Measurements from ENCODE around the gene HPCAL1. TPM values are rescaled to one million over a fixed set of nuclear protein-coding genes. Genes with fewer than 3 reads are reported as not detected.

The HPCAL1 gene
- total RNA-seq, 2 experiments from 2014 or later = 100 to 105 TPM

DNA sequence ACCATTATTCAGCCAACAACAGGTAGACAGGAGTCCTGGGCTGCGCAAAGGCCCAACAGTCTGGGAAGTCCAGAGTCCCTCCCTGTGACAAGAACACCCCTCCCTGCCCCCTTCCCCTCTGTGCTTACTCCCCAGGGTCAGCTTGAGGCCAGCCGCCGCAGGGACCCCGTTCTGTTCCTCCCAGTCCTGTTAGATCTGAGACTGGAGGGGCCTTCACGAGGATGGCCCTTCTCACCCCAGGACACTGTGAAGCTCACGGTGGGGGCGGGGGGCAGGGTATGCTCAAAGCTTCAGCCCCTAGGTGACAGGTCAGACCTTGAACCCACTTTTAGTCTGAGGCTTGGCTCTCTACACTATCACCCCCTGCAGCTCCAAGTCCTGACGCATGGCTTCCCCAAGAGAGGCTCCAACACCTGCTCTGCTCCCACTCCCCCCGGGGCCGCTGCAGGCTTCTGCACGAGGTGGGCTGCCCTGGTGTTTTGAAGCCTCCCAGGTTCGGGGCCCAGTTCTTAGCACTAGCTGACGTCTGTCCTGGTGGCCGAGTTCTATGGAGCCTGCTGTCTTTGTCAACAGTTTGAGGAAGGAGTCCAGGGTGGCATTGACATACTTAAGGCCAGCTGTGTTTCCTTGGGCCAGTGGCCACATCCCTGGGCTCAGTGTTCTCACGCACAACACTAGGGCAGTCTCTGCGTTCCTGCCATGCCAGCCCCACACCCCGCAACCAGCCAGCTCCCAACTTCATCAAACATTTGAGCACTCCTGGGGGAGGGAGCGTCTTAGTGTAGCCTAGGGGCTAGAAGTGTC, 37.2 kb upstream of the HPCAL1 start:
- Mint-ChIP-seq H3K9me3 (no peaks in the 10 kb centered on the region), H3K36me3 (no peaks in the 10 kb centered on the region), H3K4me3 (no peak overlapping the region), H3K4me1 (peaks cover under 1% of the 10 kb centered on the region), H3K27me3 (no peaks in the 10 kb centered on the region), H3K27ac (no peak overlapping the region)
- no peak for DNase-seq

DNA sequence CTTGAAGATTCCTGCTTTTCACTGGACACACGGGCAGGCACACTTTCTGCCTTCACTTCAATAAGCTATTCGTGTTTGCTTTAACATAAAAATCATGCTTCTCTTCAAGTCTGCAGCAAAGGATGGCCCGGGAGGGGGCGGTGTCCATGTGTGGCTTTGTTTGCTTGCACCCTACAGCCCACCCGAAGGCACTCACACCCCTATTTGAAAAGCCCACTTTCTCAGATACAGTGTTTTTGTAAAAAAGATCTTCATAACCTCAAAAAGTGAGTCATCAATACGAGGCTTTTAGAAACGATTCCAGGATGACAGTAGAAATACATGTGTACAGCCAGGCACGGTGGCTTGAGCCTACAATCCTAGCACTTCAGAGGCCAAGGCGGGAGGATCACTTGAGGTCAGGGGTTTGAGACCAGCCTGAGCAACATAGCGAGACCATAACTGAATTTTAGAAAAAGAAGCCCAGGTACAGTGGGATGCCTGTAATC, 36.5 kb upstream of the HPCAL1 start:
- Mint-ChIP-seq H3K4me3 (no peak overlapping the region), H3K36me3 (no peaks in the 10 kb centered on the region)

DNA sequence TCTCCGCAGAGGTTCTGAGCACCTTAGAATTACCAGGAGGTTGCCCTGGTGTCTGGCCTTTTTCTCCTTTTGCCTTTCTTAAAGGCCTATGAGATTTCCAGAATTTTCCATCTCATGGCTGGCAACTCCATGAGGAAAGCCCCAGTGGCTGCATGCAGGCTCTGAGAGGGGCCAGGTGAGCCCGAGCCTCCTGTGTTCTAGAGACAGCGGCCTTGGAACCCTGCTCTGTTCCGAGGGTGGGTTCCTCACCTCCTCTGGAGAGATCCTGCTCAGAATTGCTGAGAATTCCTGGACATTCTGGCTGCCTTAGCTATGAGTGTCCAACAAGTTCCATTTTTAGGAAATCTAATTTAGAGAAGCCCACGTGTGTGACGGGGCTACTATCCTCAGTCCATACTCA, 35.7 kb upstream of the HPCAL1 start:
- no peaks in the 10 kb centered on the region for H3K9me3 Mint-ChIP-seq
- H3K4me1 Mint-ChIP-seq = peaks cover 4% of the 10 kb centered on the region
- DNase-seq = no peak
- H3K36me3 Mint-ChIP-seq = no peaks in the 10 kb centered on the region
- no peak overlapping the region for H3K4me3 Mint-ChIP-seq
- H3K27me3 Mint-ChIP-seq = no peaks in the 10 kb centered on the region
- H3K27ac Mint-ChIP-seq = no peak overlapping the region

More for the DNA sequence above, 36.5 kb upstream of the HPCAL1 start:
- Mint-ChIP-seq H3K27me3 (no peaks in the 10 kb centered on the region), H3K4me1 (peaks cover 4% of the 10 kb centered on the region), H3K9me3 (no peaks in the 10 kb centered on the region), H3K27ac (no peak overlapping the region)
- no peak for DNase-seq

DNA sequence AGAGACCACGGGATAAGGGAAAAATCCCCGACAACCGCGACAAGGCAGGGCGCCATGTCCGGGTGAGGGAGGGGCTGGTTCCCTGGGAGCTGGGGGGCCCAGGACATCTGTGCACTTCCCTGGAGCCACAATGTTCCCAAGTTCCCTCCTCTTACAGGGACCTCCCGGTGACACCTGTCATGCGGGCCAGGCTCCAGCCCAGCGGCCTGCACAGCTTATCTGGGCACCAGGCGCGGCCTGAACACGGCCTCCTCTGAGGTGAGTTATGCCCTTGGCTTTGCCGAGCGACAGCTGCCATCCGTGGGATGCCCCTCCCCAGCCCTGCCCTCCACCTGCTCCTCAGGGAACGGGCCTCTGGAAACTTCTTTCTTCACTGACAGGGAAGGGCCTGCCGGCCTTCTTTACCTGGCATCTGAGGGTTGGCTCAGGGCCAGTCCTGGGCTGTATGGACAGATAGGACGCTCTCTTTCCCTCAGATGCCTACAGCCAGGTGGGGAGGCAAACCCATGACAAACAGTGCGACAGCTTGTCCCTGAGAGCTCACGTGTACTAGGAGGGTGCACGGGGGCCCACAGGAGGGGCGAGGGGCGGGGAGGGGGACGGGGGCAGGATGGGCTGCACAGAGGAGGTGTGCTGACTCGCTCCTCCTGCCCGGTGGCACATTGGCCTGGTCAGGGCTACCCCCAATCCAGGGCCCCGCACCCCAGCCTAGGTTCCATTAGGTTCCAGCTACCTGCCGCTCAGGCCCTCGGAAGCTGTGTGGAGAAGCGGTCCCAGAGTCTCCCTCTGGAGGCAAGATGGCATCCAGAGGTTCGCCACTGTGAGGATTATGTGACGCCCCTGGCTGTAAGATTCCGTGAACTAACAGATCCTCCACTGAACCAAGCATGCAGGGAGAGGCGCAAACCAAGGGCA, 34.9 kb upstream of the HPCAL1 start:
- Mint-ChIP-seq H3K9me3 (no peaks in the 10 kb centered on the region), H3K36me3 (no peaks in the 10 kb centered on the region), H3K4me3 (no peak overlapping the region), H3K4me1 (peaks cover 4% of the 10 kb centered on the region), H3K27me3 (no peaks in the 10 kb centered on the region), H3K27ac (no peak overlapping the region)
- DNase-seq = no peak

DNA sequence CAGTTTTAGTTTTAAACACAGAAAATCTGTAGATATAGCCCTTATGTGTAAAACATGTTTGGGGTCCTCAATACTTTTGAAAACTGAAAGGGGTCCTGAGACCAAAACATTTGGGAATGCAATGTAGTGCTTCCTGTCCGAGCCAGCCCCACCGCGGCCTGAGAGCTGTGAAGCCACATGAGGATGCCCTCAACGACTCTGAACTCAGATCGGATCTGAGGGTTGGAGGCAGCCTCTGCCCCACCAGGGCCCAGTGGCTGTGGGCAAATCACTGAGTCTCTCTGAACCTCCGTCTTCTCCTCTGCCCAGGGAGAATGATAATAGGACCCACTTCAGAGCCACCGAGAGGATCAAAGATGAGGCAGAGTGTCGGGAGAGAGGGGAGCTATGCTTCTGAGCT, 33.4 kb upstream of the HPCAL1 start:
- peaks cover 4% of the 10 kb centered on the region for H3K4me1 Mint-ChIP-seq
- no peaks in the 10 kb centered on the region for H3K9me3 Mint-ChIP-seq
- no peaks in the 10 kb centered on the region for H3K27me3 Mint-ChIP-seq
- no peaks in the 10 kb centered on the region for H3K36me3 Mint-ChIP-seq
- no peak overlapping the region for H3K4me3 Mint-ChIP-seq
- no peak for DNase-seq
- H3K27ac Mint-ChIP-seq = no peak overlapping the region

DNA sequence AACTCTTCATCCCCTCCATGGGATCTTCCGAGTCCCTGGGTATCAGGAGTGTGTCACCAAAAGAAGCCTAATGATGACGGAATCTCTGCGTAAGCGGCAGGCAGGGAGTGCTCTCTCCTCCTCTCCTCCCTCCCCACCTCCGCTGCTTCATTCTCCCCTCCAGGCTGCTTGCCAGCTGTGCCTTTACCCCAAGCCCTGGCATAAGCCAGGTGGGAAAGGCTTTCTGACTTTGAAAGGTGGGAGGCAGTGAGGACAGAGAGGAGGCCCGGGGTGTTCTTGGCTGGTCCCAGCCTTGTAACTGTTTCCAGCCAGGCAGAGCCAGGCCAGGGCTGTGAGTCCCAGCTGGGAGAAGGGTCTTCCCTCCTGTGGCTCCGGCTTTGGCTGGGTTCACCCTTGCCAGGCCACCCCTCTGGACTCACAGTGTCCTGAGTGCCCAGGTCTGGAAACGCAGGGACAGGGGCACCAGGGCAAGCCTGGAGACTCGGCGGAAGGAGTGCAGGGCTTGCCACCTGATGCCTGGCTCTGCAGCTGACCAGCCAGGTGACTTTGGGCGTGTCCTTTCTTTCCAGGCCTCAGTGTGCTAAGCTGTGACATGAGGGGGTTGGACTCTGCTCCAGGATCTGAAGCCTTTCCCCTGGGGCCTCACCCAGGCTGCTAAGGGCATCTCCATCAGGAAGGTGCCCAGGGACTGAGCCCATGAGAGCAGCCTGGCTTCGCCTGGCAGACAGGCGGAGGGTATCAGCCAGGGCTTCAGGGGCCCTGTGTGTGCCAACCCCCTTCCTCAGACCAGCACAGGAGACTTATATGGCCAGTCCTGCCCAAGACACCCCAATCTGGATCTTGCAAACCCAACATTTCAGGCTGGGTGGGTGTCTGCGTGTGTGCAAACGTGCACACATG, 32.7 kb upstream of the HPCAL1 start:
- Mint-ChIP-seq H3K27ac (no peak overlapping the region), H3K9me3 (no peaks in the 10 kb centered on the region), H3K4me3 (no peak overlapping the region), H3K36me3 (no peaks in the 10 kb centered on the region), H3K4me1 (peaks cover 4% of the 10 kb centered on the region), H3K27me3 (no peaks in the 10 kb centered on the region)
- no peak for DNase-seq

DNA sequence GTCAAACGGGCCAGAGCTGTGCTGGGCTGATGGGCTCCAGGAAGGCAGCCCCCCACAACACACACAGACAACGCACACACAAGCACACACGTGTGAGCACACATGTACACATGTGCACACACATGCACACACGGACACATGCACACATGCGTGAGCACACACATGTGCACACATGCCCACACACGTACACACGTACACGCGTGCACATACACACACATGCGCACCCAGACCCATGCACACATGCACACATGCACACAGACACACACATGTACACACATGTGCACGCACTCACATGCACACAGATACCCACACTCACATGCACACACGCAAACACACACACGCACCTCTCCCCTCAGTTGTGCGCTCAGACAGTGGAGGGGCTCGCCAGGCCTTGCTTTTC, 31.2 kb upstream of the HPCAL1 start:
- H3K4me1 Mint-ChIP-seq = peaks cover 4% of the 10 kb centered on the region
- DNase-seq = no peak
- H3K27me3 Mint-ChIP-seq = no peaks in the 10 kb centered on the region
- H3K36me3 Mint-ChIP-seq = no peaks in the 10 kb centered on the region
- no peaks in the 10 kb centered on the region for H3K9me3 Mint-ChIP-seq
- no peak overlapping the region for H3K4me3 Mint-ChIP-seq
- no peak overlapping the region for H3K27ac Mint-ChIP-seq

DNA sequence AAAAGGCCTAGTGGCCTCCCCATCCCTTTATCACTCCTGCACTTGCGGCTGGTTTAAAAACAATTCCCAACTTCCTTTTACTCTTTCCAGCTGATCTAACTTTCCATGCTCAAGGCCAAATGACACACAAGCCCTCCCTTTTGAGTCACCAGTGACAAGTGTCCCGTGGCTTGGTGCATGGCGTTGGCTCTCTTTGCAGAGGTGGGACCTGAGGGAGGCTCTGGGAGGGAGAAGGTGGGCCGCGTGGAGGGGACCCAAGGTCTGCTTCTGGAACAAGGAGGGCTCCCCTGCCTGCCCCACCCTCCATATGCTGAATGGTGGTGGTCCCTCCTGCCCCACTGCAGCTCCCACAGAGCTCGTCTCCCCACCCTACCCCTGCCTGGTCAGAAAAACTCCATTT, 30.8 kb upstream of the HPCAL1 start:
- H3K27me3 Mint-ChIP-seq = no peaks in the 10 kb centered on the region
- peaks cover 4% of the 10 kb centered on the region for H3K4me1 Mint-ChIP-seq
- no peaks in the 10 kb centered on the region for H3K9me3 Mint-ChIP-seq
- H3K36me3 Mint-ChIP-seq = no peaks in the 10 kb centered on the region
- no peak overlapping the region for H3K27ac Mint-ChIP-seq
- DNase-seq = no peak
- no peak overlapping the region for H3K4me3 Mint-ChIP-seq

DNA sequence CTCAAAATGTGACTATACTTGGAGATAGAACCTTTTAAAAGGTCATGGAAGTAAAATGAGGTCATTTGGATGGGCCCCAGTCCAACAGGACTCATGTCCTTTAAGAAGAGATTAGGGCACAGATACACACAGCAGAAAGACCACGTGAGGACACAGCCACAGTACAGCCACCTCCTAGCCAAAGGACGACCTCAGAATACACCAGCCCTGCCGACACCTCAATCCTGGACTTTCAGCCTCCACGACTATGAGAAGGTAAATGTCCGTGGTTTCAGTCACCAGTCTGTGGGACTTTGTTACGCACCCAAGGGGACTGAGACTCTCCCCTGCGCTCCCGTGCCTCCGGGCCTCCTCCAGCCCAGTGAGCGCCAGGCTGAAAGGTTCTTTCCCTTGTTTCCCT, 30.2 kb upstream of the HPCAL1 start:
- H3K9me3 Mint-ChIP-seq = no peaks in the 10 kb centered on the region
- no peak for DNase-seq
- no peak overlapping the region for H3K27ac Mint-ChIP-seq
- no peak overlapping the region for H3K4me3 Mint-ChIP-seq
- H3K27me3 Mint-ChIP-seq = no peaks in the 10 kb centered on the region
- no peaks in the 10 kb centered on the region for H3K36me3 Mint-ChIP-seq
- peaks cover 4% of the 10 kb centered on the region for H3K4me1 Mint-ChIP-seq

DNA sequence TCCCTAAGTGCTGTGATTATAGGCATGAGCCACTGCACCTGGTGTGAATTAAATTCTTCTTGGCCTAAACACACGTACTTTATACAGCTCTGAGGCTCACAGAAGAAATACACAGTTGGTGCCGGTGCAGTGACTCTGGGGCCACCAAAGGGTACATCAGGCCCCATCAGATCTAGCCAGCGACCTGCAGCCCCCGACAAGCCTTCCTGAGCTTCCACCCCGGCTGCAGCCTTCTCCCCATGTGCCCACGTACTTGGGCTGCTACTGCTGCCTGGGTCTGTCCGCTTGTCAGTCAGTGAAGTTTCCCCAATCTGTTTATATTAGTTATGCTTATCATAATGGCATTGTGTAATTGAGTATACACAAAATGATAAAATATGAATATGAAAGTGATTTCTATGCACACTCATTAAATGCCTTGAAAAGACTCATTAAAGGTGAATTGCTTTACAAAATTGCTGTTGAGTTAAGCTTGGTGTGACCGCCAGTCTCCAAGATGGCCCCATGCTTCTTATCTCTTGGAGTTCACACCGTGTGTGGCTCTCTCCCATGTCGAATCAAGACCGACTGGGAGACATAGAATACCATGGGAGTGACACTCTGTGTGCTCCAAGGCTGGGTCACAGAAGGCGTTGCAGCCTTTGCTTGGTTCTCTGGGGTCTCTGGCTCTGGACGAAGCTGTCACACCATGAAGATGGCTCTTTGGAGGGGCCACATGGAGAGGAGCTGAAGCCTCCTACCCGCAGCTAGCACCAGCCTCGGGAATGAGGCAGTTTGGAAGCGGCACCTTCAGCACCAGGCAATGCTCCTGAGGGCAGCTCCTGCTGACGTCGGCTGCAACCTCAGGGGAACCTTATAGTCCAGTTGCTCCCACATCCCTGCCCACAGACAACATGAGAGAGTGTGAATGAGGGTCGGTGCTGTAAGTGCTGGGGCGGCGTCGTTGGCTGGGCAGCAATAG, 29.2 kb upstream of the HPCAL1 start:
- no peaks in the 10 kb centered on the region for H3K9me3 Mint-ChIP-seq
- H3K27me3 Mint-ChIP-seq = no peaks in the 10 kb centered on the region
- DNase-seq = no peak
- H3K4me3 Mint-ChIP-seq = no peak overlapping the region
- H3K27ac Mint-ChIP-seq = no peak overlapping the region
- H3K4me1 Mint-ChIP-seq = peaks cover 8% of the 10 kb centered on the region
- H3K36me3 Mint-ChIP-seq = no peaks in the 10 kb centered on the region

DNA sequence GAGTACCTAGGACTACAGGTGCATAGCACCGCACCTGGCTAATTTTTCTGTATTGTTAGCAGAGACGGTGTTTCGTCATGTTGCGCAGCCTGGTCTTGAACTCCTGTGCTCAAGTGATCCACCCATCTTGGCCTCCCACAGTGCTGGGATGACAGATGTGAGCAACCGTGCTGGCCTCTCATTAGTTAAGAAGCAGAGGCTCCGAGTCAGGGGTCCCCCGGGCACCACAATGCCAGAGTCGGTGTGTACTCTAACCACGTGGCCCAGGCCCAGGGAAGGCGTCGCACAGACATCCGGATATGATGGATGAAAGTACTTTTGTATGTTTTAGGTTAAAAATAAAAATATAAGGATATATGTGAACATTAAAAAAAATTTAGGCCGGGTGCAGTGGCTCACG, 28.3 kb upstream of the HPCAL1 start:
- Mint-ChIP-seq H3K27me3 (no peaks in the 10 kb centered on the region), H3K9me3 (no peaks in the 10 kb centered on the region), H3K4me1 (peaks cover 11% of the 10 kb centered on the region), H3K36me3 (no peaks in the 10 kb centered on the region), H3K4me3 (no peak overlapping the region), H3K27ac (no peak overlapping the region)
- DNase-seq = no peak

DNA sequence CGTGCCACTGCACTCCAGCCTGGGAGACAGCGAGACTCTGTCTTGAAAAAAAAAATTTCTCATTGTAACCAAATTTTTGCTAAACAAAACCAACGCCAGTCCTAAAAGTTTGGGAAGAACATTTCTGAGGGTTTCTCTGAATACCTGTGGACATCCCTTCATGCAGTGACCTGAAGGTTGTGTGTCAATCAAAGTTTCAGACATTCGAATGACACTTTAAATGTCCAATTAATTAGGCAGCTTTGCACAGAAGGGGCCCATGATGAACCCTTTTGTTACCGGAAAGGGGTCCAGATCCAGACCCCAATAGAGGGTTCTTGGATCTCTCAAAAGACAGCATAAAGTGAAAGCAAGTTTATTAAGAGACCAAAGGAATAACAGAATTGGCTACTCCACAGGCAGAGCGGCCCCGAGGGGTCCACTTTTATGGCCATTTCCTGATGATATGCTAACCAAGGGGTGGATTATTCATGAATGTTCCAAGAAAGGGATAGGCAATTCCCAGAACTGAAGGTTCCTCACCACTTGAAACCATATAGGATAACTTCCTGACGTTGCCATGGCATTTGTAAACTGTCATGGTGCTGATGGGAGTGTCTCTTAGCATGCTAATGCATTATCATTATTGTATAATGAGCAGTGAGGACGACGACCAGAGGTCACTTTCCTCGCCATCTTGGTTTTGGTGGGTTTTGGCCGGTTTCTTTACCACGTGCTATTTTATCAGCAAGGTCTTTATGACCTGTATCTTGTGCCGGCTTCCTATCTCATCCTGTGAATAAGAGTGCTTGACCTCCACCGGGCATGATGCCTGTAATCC, 27.5 kb upstream of the HPCAL1 start:
- peaks cover 11% of the 10 kb centered on the region for H3K4me1 Mint-ChIP-seq
- no peak for DNase-seq
- no peaks in the 10 kb centered on the region for H3K27me3 Mint-ChIP-seq
- H3K9me3 Mint-ChIP-seq = no peaks in the 10 kb centered on the region
- no peak overlapping the region for H3K4me3 Mint-ChIP-seq
- H3K27ac Mint-ChIP-seq = no peak overlapping the region
- H3K36me3 Mint-ChIP-seq = no peaks in the 10 kb centered on the region

All from activated naive CD8-positive, alpha-beta T cell treated with anti-CD3 and anti-CD28 coated beads for 36 hours (primary cell).